ENCODE data around the gene HEG1. TPM values are rescaled to one million over a fixed set of nuclear protein-coding genes. Genes with fewer than 3 reads are reported as not detected.

HEG1 gene
- total and polyA plus RNA-seq, 2 experiments from 2014 or later, result 1.8 to 8.8 TPM

- Histone ChIP-seq H3K4me3 (no peak overlapping the region), H3K36me3 (ENCODE audit: insufficient read depth) (no peaks in the 10 kb centered on the region), H3K4me1 (ENCODE audit: insufficient read depth) (peaks cover 44% of the 10 kb centered on the region), H3K9me2 (ENCODE audit: insufficient read depth) (no peaks in the 10 kb centered on the region), H3K79me2 (replicated peaks; ENCODE audit: insufficient read depth) (peaks cover 14% of the 10 kb centered on the region; the same call in 1 of the 2 replicates), H2AFZ (no peak overlapping the region), H3K27ac (ENCODE audit: low read depth) (no peak overlapping the region), H3K4me2 (peak overlapping the region; percentile 74), H3F3A (replicated peaks; ENCODE audit: low read depth) (peaks cover 20% of the 10 kb centered on the region), H4K20me1 (replicated peaks; ENCODE audit: insufficient read depth) (peaks cover 4% of the 10 kb centered on the region; the same call in 1 of the 2 replicates), H3K27me3 (ENCODE audit: insufficient read depth) (peaks cover 16% of the 10 kb centered on the region)
- H3K4me3 Mint-ChIP-seq, result no peak overlapping the region; the same call in 2 of the 3 replicates
- H3K9me3 Mint-ChIP-seq, result no peaks in the 10 kb centered on the region
- H3K36me3 Mint-ChIP-seq (ENCODE audit: low read depth), result no peaks in the 10 kb centered on the region; the same call in 2 of the 3 replicates
- H3K27ac Mint-ChIP-seq, result no peak overlapping the region
- H3K4me1 Mint-ChIP-seq, result peaks cover 47% of the 10 kb centered on the region
- peaks cover 14% of the 10 kb centered on the region for H3K27me3 Mint-ChIP-seq (ENCODE audit: insufficient read depth, low read depth, poor library complexity)
- ATAC-seq, result no peak
- peak; percentile 41 for DNase-seq (ENCODE audit: low spot score)
- TF ChIP-seq EZH2 (IDR thresholded peaks at IDR 0.05; ENCODE audit: low read depth, unreplicated experiment), result no peak
- TF ChIP-seq STAT1 (IDR thresholded peaks at IDR 0.05; ENCODE audit: unreplicated experiment), result no peak
- TF ChIP-seq, protein P1, sequence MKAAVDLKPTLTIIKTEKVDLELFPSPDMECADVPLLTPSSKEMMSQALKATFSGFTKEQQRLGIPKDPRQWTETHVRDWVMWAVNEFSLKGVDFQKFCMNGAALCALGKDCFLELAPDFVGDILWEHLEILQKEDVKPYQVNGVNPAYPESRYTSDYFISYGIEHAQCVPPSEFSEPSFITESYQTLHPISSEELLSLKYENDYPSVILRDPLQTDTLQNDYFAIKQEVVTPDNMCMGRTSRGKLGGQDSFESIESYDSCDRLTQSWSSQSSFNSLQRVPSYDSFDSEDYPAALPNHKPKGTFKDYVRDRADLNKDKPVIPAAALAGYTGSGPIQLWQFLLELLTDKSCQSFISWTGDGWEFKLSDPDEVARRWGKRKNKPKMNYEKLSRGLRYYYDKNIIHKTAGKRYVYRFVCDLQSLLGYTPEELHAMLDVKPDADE (IDR thresholded peaks at IDR 0.05), result no peak
- TF ChIP-seq, protein P2, sequence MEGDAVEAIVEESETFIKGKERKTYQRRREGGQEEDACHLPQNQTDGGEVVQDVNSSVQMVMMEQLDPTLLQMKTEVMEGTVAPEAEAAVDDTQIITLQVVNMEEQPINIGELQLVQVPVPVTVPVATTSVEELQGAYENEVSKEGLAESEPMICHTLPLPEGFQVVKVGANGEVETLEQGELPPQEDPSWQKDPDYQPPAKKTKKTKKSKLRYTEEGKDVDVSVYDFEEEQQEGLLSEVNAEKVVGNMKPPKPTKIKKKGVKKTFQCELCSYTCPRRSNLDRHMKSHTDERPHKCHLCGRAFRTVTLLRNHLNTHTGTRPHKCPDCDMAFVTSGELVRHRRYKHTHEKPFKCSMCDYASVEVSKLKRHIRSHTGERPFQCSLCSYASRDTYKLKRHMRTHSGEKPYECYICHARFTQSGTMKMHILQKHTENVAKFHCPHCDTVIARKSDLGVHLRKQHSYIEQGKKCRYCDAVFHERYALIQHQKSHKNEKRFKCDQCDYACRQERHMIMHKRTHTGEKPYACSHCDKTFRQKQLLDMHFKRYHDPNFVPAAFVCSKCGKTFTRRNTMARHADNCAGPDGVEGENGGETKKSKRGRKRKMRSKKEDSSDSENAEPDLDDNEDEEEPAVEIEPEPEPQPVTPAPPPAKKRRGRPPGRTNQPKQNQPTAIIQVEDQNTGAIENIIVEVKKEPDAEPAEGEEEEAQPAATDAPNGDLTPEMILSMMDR (conservative IDR thresholded peaks at IDR 0.05; ENCODE audit: low read depth in 2 of 2), result peak; percentile 17 to 19; a peak in 1 of 4 replicates
- TF ChIP-seq, protein P3, sequence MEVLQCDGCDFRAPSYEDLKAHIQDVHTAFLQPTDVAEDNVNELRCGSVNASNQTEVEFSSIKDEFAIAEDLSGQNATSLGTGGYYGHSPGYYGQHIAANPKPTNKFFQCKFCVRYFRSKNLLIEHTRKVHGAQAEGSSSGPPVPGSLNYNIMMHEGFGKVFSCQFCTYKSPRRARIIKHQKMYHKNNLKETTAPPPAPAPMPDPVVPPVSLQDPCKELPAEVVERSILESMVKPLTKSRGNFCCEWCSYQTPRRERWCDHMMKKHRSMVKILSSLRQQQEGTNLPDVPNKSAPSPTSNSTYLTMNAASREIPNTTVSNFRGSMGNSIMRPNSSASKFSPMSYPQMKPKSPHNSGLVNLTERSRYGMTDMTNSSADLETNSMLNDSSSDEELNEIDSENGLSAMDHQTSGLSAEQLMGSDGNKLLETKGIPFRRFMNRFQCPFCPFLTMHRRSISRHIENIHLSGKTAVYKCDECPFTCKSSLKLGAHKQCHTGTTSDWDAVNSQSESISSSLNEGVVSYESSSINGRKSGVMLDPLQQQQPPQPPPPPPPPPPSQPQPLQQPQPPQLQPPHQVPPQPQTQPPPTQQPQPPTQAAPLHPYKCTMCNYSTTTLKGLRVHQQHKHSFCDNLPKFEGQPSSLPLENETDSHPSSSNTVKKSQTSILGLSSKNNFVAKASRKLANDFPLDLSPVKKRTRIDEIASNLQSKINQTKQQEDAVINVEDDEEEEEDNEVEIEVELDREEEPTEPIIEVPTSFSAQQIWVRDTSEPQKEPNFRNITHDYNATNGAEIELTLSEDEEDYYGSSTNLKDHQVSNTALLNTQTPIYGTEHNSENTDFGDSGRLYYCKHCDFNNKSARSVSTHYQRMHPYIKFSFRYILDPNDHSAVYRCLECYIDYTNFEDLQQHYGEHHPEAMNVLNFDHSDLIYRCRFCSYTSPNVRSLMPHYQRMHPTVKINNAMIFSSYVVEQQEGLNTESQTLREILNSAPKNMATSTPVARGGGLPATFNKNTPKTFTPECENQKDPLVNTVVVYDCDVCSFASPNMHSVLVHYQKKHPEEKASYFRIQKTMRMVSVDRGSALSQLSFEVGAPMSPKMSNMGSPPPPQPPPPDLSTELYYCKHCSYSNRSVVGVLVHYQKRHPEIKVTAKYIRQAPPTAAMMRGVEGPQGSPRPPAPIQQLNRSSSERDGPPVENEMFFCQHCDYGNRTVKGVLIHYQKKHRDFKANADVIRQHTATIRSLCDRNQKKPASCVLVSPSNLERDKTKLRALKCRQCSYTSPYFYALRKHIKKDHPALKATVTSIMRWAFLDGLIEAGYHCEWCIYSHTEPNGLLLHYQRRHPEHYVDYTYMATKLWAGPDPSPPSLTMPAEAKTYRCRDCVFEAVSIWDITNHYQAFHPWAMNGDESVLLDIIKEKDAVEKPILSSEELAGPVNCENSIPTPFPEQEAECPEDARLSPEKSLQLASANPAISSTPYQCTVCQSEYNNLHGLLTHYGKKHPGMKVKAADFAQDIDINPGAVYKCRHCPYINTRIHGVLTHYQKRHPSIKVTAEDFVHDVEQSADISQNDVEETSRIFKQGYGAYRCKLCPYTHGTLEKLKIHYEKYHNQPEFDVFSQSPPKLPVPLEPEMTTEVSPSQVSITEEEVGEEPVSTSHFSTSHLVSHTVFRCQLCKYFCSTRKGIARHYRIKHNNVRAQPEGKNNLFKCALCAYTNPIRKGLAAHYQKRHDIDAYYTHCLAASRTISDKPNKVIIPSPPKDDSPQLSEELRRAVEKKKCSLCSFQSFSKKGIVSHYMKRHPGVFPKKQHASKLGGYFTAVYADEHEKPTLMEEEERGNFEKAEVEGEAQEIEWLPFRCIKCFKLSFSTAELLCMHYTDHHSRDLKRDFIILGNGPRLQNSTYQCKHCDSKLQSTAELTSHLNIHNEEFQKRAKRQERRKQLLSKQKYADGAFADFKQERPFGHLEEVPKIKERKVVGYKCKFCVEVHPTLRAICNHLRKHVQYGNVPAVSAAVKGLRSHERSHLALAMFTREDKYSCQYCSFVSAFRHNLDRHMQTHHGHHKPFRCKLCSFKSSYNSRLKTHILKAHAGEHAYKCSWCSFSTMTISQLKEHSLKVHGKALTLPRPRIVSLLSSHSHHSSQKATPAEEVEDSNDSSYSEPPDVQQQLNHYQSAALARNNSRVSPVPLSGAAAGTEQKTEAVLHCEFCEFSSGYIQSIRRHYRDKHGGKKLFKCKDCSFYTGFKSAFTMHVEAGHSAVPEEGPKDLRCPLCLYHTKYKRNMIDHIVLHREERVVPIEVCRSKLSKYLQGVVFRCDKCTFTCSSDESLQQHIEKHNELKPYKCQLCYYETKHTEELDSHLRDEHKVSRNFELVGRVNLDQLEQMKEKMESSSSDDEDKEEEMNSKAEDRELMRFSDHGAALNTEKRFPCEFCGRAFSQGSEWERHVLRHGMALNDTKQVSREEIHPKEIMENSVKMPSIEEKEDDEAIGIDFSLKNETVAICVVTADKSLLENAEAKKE (CRISPR knock-in tag; IDR thresholded peaks at IDR 0.05), result no peak
Measured at GRCh38 chr3:125050488-125051090, 5.2 kb downstream of the HEG1 start.
